ENCODE measurements around the gene FAM117B.

DNA sequence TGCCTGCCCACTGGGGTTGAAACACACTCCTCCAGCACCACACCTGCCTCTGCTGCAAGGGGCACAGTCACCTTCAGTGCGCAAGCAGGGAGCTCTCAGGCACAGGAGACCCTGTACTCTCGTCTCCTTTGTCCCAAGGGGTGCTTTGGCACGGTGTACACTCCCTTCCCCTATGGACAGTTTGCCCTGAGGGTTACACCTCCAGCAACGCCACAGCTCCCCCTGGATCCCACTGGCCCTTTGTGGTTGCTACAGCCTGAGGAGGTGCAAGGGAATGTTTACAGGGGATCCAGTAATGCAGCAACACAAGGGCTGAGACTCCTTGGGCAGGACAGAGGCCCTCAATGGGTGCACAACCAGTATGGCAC is 45.2 kb upstream of the FAM117B start:
- TF ChIP-seq, protein P1, sequence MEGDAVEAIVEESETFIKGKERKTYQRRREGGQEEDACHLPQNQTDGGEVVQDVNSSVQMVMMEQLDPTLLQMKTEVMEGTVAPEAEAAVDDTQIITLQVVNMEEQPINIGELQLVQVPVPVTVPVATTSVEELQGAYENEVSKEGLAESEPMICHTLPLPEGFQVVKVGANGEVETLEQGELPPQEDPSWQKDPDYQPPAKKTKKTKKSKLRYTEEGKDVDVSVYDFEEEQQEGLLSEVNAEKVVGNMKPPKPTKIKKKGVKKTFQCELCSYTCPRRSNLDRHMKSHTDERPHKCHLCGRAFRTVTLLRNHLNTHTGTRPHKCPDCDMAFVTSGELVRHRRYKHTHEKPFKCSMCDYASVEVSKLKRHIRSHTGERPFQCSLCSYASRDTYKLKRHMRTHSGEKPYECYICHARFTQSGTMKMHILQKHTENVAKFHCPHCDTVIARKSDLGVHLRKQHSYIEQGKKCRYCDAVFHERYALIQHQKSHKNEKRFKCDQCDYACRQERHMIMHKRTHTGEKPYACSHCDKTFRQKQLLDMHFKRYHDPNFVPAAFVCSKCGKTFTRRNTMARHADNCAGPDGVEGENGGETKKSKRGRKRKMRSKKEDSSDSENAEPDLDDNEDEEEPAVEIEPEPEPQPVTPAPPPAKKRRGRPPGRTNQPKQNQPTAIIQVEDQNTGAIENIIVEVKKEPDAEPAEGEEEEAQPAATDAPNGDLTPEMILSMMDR (optimal IDR thresholded peaks at IDR 0.05 in 1 of 3, IDR thresholded peaks at IDR 0.05 in 1 of 3, conservative IDR thresholded peaks at IDR 0.05 in 1 of 3; ENCODE audit: extremely low read depth in 1 of 3, insufficient read depth in 2 of 3, low read length in 3 of 3) = no peak
- no peak for TF ChIP-seq EZH2 (IDR thresholded peaks at IDR 0.05; ENCODE audit: low read length)
